Measurements from ENCODE around the gene FADS2.

DNA sequence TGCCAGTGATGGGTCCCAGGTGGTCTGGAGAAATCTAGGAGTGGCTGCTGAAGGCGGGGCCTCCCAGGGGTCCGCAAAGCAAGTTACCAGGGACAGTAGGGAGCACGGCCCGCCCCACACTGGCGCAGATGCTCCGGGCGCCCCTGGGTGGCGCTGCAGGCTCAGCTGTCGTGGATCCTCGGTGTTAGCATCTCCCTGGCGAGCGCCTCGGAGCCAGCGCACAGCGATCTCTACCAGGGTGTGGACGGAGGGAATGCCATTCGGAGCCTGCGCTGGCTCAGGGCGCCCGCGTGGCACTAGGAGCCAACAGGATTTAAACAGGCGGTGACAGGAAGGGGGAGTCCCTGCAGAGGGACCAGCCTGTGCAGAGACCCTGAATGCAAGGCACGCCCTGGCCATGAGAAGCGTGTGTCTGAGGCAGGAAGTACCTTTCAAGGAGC lies 43.1 kb downstream of the FADS2 start:
- no peak for TF ChIP-seq FOXA1 (IDR thresholded peaks at IDR 0.05)
- TF ChIP-seq BHLHE40 (IDR thresholded peaks at IDR 0.05; ENCODE audit: borderline replicate concordance): no peak
- no peak for TF ChIP-seq SUZ12 (IDR thresholded peaks at IDR 0.05)
- no peak for TF ChIP-seq ARNT (IDR thresholded peaks at IDR 0.05)
- no peak for TF ChIP-seq HDGF (IDR thresholded peaks at IDR 0.05; ENCODE audit: borderline replicate concordance)
- TF ChIP-seq SP1 (IDR thresholded peaks at IDR 0.05): no peak
- no peak for TF ChIP-seq LEF1 (IDR thresholded peaks at IDR 0.05; ENCODE audit: borderline replicate concordance)
- TF ChIP-seq FOXM1 (IDR thresholded peaks at IDR 0.05; ENCODE audit: borderline replicate concordance): no peak
- no peak for TF ChIP-seq TARDBP (IDR thresholded peaks at IDR 0.05)
- TF ChIP-seq NFRKB (IDR thresholded peaks at IDR 0.05): no peak
- TF ChIP-seq FOXK2 (IDR thresholded peaks at IDR 0.05): no peak
- TF ChIP-seq L3MBTL2 (conservative IDR thresholded peaks at IDR 0.05): no peak
- TF ChIP-seq, protein P1, sequence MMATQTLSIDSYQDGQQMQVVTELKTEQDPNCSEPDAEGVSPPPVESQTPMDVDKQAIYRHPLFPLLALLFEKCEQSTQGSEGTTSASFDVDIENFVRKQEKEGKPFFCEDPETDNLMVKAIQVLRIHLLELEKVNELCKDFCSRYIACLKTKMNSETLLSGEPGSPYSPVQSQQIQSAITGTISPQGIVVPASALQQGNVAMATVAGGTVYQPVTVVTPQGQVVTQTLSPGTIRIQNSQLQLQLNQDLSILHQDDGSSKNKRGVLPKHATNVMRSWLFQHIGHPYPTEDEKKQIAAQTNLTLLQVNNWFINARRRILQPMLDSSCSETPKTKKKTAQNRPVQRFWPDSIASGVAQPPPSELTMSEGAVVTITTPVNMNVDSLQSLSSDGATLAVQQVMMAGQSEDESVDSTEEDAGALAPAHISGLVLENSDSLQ (IDR thresholded peaks at IDR 0.05): no peak

Data from HEK293T (cell line).